ENCODE measurements around the gene SUPT6H. TPM values are rescaled to one million over a fixed set of nuclear protein-coding genes. Genes with fewer than 3 reads are reported as not detected.
A peak's percentile ranks its signal among the peaks of the same experiment; 100 is the strongest.
"Not testable (repeated sequence)": the region's sequence is repeated elsewhere in the genome, so short reads cannot be mapped to it uniquely, and the experiment has no call there.

The SUPT6H gene
- total RNA-seq, 1 experiment from 2014 or later: 15.1 TPM

GRCh38 chr17:28718333-28719020 is 56.5 kb downstream of the SUPT6H start:
- DNase-seq (ENCODE audit: low read depth): no peak

GRCh38 chr17:28719021-28719433 is 57.0 kb downstream of the SUPT6H start:
- DNase-seq (ENCODE audit: low read depth): no peak

GRCh38 chr17:28720247-28720996 is 58.4 kb downstream of the SUPT6H start:
- no peak for DNase-seq (ENCODE audit: low read depth)

- DNase-seq (ENCODE audit: low read depth): not testable (repeated sequence)
Observed at GRCh38 chr17:28720997-28721329, 59.0 kb downstream of the SUPT6H start.

GRCh38 chr17:28722417-28723158 is 60.6 kb downstream of the SUPT6H start:
- no peak for DNase-seq (ENCODE audit: low read depth)

GRCh38 chr17:28723159-28723835 is 61.3 kb downstream of the SUPT6H start:
- DNase-seq (ENCODE audit: low read depth): no peak

- DNase-seq (ENCODE audit: low read depth): not testable (repeated sequence)
Observed at GRCh38 chr17:28723836-28724499, 62.0 kb downstream of the SUPT6H start.

- DNase-seq (ENCODE audit: low read depth): no peak
Observed at GRCh38 chr17:28724500-28725165, 62.6 kb downstream of the SUPT6H start.

GRCh38 chr17:28725166-28725659 is 63.2 kb downstream of the SUPT6H start:
- peak; percentile 54 for DNase-seq (ENCODE audit: low read depth)

GRCh38 chr17:28725660-28726225 is 63.7 kb downstream of the SUPT6H start:
- peak; percentile 84 for DNase-seq (ENCODE audit: low read depth)

GRCh38 chr17:28726226-28726626 is 64.2 kb downstream of the SUPT6H start, which contains the start of gene TLCD1:
Gene TLCD1, minus strand, starts transcription at chr17:28726233. Its CDS starts 136 bp downstream, at chr17:28726097.
- DNase-seq (ENCODE audit: low read depth): peak; percentile 62

GRCh38 chr17:28726627-28727491 is 64.9 kb downstream of the SUPT6H start:
- DNase-seq (ENCODE audit: low read depth): peak; percentile 87

- peak; percentile 87 for DNase-seq (ENCODE audit: low read depth)
Observed at GRCh38 chr17:28728364-28729200, 66.6 kb downstream of the SUPT6H start, which contains the start of gene NEK8. Gene NEK8, plus strand, starts transcription at chr17:28728788. Its CDS starts 26 bp downstream, at chr17:28728814.

- no peak for DNase-seq (ENCODE audit: low read depth)
Observed at GRCh38 chr17:28729950-28730330, 67.9 kb downstream of the SUPT6H start.

GRCh38 chr17:28733346-28733745 is 71.3 kb downstream of the SUPT6H start:
- DNase-seq (ENCODE audit: low read depth): no peak

- no peak for DNase-seq (ENCODE audit: low read depth)
Observed at GRCh38 chr17:28734712-28735241, 72.8 kb downstream of the SUPT6H start.

- peak; percentile 48 for DNase-seq (ENCODE audit: low read depth)
Observed at GRCh38 chr17:28735242-28735722, 73.3 kb downstream of the SUPT6H start.

Measured in RPMI7951 (cell line).